HepG2 (cell line): ENCODE data around the gene ZDHHC18. TPM values are rescaled to one million over a fixed set of nuclear protein-coding genes. Genes with fewer than 3 reads are reported as not detected.

ENCODE experiments used
- CENPT ChIP-seq: sonication (generic); formaldehyde crosslinking; IDR thresholded peaks from 2 replicates; pipeline ENCODE4 v1.8.0; 2022; ENCODE audit warnings: low read depth, mild to moderate bottlenecking, moderate library complexity, missing genetic modification reagents
- DMTF1 ChIP-seq: sonication (generic); formaldehyde crosslinking; IDR thresholded peaks from 2 replicates; pipeline ENCODE4 v1.4.0; 2020; ENCODE audit warnings: mild to moderate bottlenecking, missing genetic modification reagents
- EED ChIP-seq: sonication (generic); formaldehyde crosslinking; IDR thresholded peaks from 2 replicates; pipeline ENCODE4 v1.5.0; 2020; ENCODE audit warnings: mild to moderate bottlenecking, missing genetic modification reagents
- ESRRA ChIP-seq: sonication (generic); formaldehyde crosslinking; IDR thresholded peaks from 2 replicates; pipeline ENCODE4 v1.5.1; 2020; ENCODE audit warnings: mild to moderate bottlenecking, low read depth, missing genetic modification reagents
- KDM2A ChIP-seq: sonication (generic); formaldehyde crosslinking; IDR thresholded peaks from 2 replicates; pipeline ENCODE4 v1.4.0; 2020; ENCODE audit warnings: low read depth, missing genetic modification reagents, borderline replicate concordance
- MYC ChIP-seq: sonication (generic); formaldehyde crosslinking; IDR thresholded peaks from 2 replicates; pipeline ENCODE4 v1.9.0; 2021; ENCODE audit warnings: missing genetic modification reagents, borderline replicate concordance
- NR2C2 ChIP-seq: sonication (generic); formaldehyde crosslinking; IDR thresholded peaks from 2 replicates; pipeline ENCODE4 v1.4.0; 2020; ENCODE audit warnings: missing genetic modification reagents, mild to moderate bottlenecking, moderate library complexity, borderline replicate concordance
- PHF8 ChIP-seq: sonication (generic); formaldehyde crosslinking; IDR thresholded peaks from 2 replicates; pipeline ENCODE4 v1.5.0; 2020; ENCODE audit warnings: missing genetic modification reagents
- POLR2A ChIP-seq, 2 experiments: IDR thresholded peaks; 2 replicates each; pipeline ENCODE4 v1.6.1; 2011; ENCODE audit warnings: low read depth in 2 of 2, low read length in 2 of 2, mild to moderate bottlenecking in 1 of 2, moderate library complexity in 1 of 2; ENCODE audit not compliant: insufficient read depth in 1 of 2
- THAP7 ChIP-seq: sonication (generic); formaldehyde crosslinking; IDR thresholded peaks from 2 replicates; pipeline ENCODE4 v1.8.1; 2023; ENCODE audit warnings: mild to moderate bottlenecking, missing genetic modification reagents
- ZNF224 ChIP-seq: sonication (generic); formaldehyde crosslinking; IDR thresholded peaks from 2 replicates; pipeline ENCODE4 v1.5.0; 2020; ENCODE audit warnings: mild to moderate bottlenecking, missing genetic modification reagents
- ZNF275 ChIP-seq: sonication (generic); formaldehyde crosslinking; IDR thresholded peaks from 2 replicates; pipeline ENCODE4 v1.8.0; 2022; ENCODE audit warnings: missing genetic modification reagents, mild to moderate bottlenecking, inconsistent platforms, borderline replicate concordance
- ZNF343 ChIP-seq: sonication (generic); formaldehyde crosslinking; IDR thresholded peaks from 2 replicates; pipeline ENCODE4 v1.4.0; 2020; ENCODE audit warnings: mild to moderate bottlenecking, missing genetic modification reagents
- ZNF569 ChIP-seq: sonication (generic); formaldehyde crosslinking; IDR thresholded peaks from 2 replicates; pipeline ENCODE4 v1.5.0; 2020; ENCODE audit warnings: mild to moderate bottlenecking, missing genetic modification reagents, moderate library complexity, borderline replicate concordance
- ZNF652 ChIP-seq: IDR thresholded peaks from 2 replicates; pipeline ENCODE4 v1.6.1; 2016; ENCODE audit warnings: low read depth, borderline replicate concordance
- ZNF766 ChIP-seq: sonication (generic); formaldehyde crosslinking; IDR thresholded peaks from 2 replicates; pipeline ENCODE4 v1.5.0; 2020; ENCODE audit warnings: missing genetic modification reagents, borderline replicate concordance
- polyA plus RNA-seq, 8 experiments: library from polyadenylated mRNA; depleted of rRNA in 3 of 8; stranded (reverse) in 7 of 8; unstranded in 1 of 8; fragments of >200 nt; fragmentation: Illumina TruSeq in 4 of 8; extraction: Trizol in 4 of 8; gene quantifications; 2 replicates each; pipeline versions ENCODE4 v1.2.1 to v1.2.3, GENCODE V29; 2011 to 2016; ENCODE audit warnings: low read depth in 4 of 8, missing spikeins in 1 of 8, mixed read lengths in 1 of 8; ENCODE audit not compliant: insufficient read depth in 1 of 8
- total RNA-seq, 5 experiments: library from RNA; depleted of rRNA; stranded (reverse); fragments of >200 nt; fragmentation: Illumina TruSeq; extraction: Trizol; gene quantifications; 2 replicates each; pipeline ENCODE4 v1.2.3, GENCODE V29; 2016; ENCODE audit warnings: low read depth in 1 of 5
- TF ChIP-seq, protein P1 (sequence below): IDR thresholded peaks from 2 replicates; pipeline ENCODE4 v1.6.1; 2016; ENCODE audit warnings: missing genetic modification reagents, missing compliant biosample characterization
- TF ChIP-seq, protein P2 (sequence below): sonication (generic); formaldehyde crosslinking; conservative IDR thresholded peaks from 2 replicates; pipeline ENCODE4 v1.8.0; 2022; ENCODE audit warnings: missing genetic modification reagents

The ZDHHC18 gene
- total and polyA plus RNA-seq, 2 of the 13 experiments (the other 11 are each of a cell fraction or from before 2014, with no cell fraction given), result 13.2 to 35.3 TPM

- peak; percentile 94; the same call in 1 of the 2 replicates for TF ChIP-seq THAP7 (CRISPR knock-in tag)
- TF ChIP-seq EED (CRISPR knock-in tag), result peak; percentile 71
- TF ChIP-seq MYC (CRISPR knock-in tag), result peak; percentile 66
- peak; percentile 90; the same call in 1 of the 2 replicates for TF ChIP-seq ZNF343 (CRISPR knock-in tag)
- peak; percentile 97 for TF ChIP-seq PHF8 (CRISPR knock-in tag)
- TF ChIP-seq, protein P1, sequence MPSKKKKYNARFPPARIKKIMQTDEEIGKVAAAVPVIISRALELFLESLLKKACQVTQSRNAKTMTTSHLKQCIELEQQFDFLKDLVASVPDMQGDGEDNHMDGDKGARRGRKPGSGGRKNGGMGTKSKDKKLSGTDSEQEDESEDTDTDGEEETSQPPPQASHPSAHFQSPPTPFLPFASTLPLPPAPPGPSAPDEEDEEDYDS, result peak; percentile 75; the same call in 1 of the 2 replicates
- no peak for TF ChIP-seq DMTF1 (CRISPR knock-in tag)
- peak; percentile 79 to 85 for TF ChIP-seq POLR2A (IDR thresholded peaks at IDR 0.05; ENCODE audit: insufficient read depth in 1 of 2, low read depth in 2 of 2, low read length in 2 of 2)
- TF ChIP-seq ZNF224 (CRISPR knock-in tag), result peak; percentile 94; the same call in 1 of the 2 replicates
- TF ChIP-seq, protein P2, sequence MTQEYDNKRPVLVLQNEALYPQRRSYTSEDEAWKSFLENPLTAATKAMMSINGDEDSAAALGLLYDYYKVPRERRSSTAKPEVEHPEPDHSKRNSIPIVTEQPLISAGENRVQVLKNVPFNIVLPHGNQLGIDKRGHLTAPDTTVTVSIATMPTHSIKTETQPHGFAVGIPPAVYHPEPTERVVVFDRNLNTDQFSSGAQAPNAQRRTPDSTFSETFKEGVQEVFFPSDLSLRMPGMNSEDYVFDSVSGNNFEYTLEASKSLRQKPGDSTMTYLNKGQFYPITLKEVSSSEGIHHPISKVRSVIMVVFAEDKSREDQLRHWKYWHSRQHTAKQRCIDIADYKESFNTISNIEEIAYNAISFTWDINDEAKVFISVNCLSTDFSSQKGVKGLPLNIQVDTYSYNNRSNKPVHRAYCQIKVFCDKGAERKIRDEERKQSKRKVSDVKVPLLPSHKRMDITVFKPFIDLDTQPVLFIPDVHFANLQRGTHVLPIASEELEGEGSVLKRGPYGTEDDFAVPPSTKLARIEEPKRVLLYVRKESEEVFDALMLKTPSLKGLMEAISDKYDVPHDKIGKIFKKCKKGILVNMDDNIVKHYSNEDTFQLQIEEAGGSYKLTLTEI, result no peak; the same call in 1 of the 2 replicates
- 0 out of 2 replicates have a peak, but pooled peaks have one; percentile 30 for TF ChIP-seq ZNF766 (CRISPR knock-in tag)
- TF ChIP-seq CENPT (CRISPR knock-in tag), result 0 out of 2 replicates have a peak, but pooled peaks have one; percentile 47
- TF ChIP-seq KDM2A (CRISPR knock-in tag), result peak; percentile 100
- TF ChIP-seq NR2C2 (CRISPR knock-in tag), result peak; percentile 75
- peak; percentile 70; the same call in 1 of the 2 replicates for TF ChIP-seq ZNF275
- 0 out of 2 replicates have a peak, but pooled peaks have one; percentile 54 for TF ChIP-seq ZNF569 (CRISPR knock-in tag)
- no peak for TF ChIP-seq ZNF652
- peak; percentile 47 for TF ChIP-seq ESRRA (CRISPR knock-in tag)
Observed at GRCh38 chr1:26889551-26890466, 63.3 kb downstream of the ZDHHC18 start, which contains the start of gene GPN2 (continued).
